Retina (tissue), 1 donor: Measurements from ENCODE around the gene TIFAB.
"Not testable (repeated sequence)": the region's sequence is repeated elsewhere in the genome, so short reads cannot be mapped to it uniquely, and the experiment has no call there.

Experiments used
- DNase-seq: peaks from one replicate; pipeline ENCODE4 v3.0.0-alpha.2; 2016

Gene TIFAB, protein sequence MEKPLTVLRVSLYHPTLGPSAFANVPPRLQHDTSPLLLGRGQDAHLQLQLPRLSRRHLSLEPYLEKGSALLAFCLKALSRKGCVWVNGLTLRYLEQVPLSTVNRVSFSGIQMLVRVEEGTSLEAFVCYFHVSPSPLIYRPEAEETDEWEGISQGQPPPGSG

DNA sequence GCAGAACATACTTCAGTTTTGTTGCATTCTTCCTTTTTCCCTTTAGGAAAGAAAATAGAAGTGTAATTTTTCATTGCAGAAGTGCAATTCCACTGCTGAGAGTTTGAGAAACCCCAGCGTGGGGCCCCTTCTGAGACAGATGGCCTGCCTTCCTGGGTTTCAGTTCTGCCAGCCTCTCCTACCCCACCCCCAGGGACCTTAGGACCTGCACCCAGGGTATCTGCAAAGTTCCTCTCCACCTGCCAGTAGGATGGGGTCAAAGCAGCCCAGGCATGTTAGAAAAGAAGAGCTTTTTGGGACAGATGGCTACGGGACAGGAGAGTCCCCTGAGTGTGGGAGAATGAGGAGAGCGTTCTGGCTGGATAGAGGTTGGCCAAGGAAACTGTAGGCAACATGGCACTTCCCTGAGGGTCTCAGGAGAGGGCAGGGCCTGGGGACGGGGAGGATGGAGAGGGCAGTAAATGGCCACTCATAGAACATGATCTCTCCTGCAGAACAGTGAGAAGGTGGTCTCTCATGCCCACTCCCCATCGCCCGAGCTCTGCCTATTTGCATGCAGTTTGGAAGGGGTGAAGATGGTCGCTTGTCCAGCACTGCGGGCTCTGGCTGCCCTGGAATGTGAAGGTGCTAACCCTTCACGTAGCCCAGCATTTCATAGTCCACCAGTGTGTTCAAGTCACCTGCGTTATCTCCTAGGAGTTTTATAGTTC, at the start of gene TIFAB:
TSS of gene TIFAB (minus strand) at position 31 of the 710 bp plus-strand sequence. CDS start 2,412 bp downstream, outside the sequence.
- no peak for DNase-seq

- DNase-seq, result no peak
These were observed 46.5 kb upstream of the TIFAB start for GRCh38 chr5:135498637-135498995.

GRCh38 chr5:135497971-135498636, 46.0 kb upstream of the TIFAB start:
- no peak for DNase-seq

- not testable (repeated sequence) for DNase-seq
These were observed 43.4 kb upstream of the TIFAB start for GRCh38 chr5:135495531-135495930.

DNA sequence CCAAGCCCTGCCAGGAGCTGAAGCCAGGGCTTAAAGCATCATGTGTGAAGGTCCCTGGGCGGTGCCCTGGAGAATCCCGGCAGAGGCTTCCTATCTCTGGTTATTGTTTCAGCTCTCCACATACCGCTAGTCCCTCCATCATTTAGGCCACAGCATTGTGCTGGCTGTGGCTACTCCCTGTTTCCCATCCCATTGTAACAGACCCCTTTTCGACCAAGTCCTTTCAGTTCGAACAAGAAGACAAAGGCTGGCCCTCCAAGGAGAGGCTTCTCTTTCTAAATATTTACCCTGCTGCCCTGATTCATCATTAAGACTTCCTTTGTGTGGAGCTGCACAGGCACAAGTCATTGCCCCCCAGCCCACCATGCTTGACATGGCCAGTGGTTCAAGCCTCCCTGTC, 42.0 kb upstream of the TIFAB start:
- no peak for DNase-seq

- no peak for DNase-seq
These were observed 41.4 kb upstream of the TIFAB start for GRCh38 chr5:135493406-135494180.

DNA sequence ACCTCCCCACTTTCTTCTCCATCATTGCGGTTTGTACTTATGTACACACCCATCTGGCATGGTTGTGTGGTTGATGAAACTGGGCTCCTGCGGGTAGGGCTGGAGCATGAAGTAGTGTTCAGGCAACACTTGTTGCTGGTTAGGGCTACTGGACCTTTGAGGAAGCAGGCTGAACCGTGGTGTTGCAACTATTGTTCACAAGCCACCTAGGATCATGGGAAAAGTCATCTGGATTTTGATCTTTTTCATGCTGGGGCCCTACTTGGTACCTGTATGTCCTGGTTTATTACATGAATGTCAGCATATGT, 40.1 kb upstream of the TIFAB start:
- no peak for DNase-seq

DNA sequence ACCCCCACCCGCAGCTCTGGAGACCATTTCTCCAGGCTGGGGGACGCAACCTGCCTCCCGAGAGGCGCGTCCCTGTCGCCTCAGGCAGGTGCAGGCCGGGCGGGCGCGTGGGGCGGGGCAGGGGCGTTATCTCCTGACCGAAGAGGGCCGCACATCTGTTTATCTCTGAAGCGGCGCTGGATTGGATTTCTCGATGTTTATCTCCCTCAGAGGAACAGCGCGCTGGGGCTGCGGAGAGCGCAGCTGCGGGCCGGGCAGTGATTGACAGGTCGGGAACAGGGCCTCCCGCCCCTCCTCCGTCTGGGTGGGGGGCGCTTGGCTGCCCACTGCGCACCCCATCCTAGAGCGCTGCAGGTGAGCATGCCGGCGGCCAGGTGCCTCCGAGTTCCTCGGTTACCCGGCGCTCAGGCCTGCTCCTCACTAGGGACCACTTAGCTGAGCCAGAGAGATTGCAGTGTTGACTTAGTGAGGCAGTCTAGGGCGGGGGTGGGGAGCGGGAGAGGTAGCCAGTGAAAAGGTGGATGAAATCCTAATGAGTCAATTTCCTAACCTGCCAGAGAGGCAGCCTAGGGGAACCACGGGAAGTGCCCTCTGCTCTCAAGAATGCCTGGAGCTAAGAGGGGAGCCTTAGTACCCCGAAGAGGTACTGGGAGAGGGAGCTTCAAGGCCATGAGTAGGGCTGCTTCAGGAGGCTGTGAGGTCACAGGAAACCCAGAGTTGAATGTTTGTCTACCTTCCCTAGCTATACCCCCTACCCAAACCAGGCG, 39.6 kb upstream of the TIFAB start:
- DNase-seq, result peak; percentile 75

GRCh38 chr5:135491038-135491551, 38.9 kb upstream of the TIFAB start:
- no peak for DNase-seq

DNA sequence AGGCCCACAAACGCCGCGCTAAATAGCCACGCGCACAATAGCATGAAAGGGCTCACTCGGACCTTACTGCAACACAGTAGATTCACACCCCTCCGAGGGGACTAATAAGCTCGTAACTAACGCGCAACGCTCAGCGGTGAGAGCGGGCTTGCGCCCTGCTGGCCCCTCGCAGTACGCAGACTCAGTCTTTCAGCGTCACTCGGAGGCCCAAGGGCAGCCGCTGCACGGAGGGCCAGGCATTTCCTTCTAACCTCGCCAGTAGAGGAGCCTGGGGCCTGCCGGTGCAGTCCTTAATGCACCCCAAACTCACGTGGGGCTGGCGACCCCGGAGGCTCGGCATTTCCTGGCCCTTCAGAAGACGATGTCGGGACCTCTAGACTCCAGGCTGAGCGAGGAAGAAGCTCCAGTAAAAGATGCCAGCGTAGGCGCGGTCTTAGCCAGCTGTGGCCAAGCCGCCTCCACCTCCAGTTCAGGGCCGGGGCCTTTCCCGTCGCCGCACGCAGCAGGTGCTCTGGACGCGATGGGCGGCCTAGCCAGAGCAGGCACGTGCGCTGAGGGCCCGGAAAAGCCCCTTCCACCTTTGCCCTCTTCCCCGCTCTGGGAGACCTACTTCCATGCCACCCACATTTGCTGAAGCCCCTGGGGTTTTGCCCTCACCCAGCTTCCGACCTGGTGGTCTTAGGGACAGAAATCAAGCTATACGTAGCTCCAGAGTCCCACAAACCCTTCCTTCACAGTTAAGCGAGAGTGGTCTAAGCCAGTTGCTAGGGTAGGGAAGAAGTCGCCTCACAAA, 38.3 kb upstream of the TIFAB start:
- peak; percentile 84 for DNase-seq

GRCh38 chr5:135489466-135490244, 37.5 kb upstream of the TIFAB start:
- peak; percentile 85 for DNase-seq

GRCh38 chr5:135488727-135489465, 36.7 kb upstream of the TIFAB start:
- DNase-seq, result peak; percentile 93

DNA sequence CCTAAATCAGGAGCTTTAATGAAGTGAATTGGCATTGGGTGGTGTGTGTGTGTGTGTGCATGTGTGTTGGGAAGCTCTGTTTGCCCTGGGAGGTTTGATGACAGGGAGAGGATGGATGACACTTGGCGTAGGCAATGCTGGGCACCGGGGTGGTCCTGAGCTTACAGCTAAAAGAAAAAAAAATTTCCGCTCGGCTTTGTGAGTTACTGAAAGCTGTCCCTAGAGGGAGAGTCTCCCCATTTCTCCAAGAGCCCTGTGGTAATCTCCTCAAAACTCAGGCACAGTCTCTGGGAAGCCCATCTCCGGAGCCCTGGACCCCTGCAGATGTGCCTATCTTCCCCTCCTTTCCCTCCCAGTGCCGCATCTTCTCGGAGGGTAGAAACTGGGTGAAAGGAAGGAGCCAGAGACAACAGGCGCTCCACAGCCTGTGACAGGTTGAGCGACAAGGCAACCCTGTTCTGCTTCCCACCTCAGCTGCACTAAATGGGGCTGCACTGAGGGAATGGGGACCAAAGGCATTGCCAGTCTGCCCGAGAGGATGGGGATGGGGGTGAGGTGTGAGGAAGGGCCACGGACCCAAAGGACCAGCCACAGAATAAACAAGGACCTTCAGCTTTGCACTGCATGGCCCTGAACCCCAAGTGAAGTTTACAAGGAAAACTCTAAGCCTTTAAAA, 35.8 kb upstream of the TIFAB start:
- DNase-seq, result peak; percentile 57

DNA sequence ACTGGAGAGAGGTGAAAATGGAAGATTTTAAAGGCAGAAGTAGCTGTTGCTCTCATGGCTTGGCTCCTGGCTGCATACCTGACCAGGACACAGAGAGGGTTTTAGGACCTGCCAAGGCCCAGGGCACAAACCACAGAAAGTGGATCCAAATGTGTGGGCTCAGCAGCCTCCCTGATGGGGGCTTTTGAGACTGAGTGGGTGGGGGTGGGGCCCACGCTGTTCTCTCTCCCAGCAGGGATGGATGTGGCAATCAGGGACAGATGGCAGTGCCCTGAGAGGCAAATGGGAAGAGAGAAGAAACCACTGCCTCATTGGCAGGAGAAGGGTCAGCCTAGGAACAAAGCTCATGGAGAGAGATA, 34.9 kb upstream of the TIFAB start:
- DNase-seq, result no peak

DNA sequence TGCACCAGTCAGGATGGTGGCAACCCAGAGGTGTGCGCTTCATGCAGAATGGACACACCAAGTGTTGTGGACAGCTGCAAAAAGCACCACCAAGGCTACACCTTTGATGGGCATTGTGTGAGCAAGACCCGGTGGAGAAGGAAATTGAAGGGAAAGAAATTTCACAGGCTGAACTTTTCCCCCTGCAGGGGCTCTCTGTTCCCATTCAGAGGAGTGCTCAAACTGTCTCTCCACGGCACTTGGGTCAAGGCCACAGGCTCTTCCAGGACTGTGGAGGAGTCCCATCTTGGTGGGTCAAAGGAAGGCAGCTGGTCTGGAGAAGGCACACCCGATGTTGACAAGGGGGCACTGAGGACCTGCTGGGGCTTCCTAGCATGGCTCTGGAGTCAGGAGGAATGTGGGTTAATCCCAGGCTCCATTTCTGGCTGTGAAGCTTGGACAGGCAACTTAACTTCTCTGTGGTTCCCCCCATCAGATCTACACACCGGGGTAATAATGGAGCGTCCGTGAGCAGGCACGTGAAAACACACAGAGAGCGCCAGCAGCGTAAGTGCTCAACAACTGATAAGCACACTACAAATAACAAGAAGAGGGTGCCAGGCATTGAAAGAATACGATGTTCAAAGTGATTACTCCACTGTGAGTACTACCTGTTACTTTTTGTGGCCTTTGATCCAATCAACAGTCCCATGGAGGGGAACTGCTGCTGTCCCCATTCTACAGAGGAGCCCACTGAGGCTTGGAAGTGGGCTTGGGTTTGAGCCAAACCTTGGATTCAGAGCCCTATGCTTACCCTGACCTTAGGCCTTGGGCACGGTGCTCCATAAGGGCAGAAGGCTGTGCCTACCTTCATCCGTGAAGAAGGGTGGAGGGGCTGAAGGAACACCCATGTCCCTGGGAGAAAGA, 34.2 kb upstream of the TIFAB start:
- DNase-seq, result no peak

GRCh38 chr5:135484674-135485086, 32.5 kb upstream of the TIFAB start:
- no peak for DNase-seq

GRCh38 chr5:135483254-135483653, 31.1 kb upstream of the TIFAB start:
- DNase-seq, result no peak

- no peak for DNase-seq
These were observed 30.3 kb upstream of the TIFAB start for GRCh38 chr5:135482381-135482933.
